Keratinocyte (primary cell): Measurements from ENCODE around the gene PIP4K2A. TPM values are rescaled to one million over a fixed set of nuclear protein-coding genes. Genes with fewer than 3 reads are reported as not detected.

Experiments used
- DNase-seq: peaks from one replicate; pipeline ENCODE4 v3.0.0-alpha.2; 2011; ENCODE audit warnings: low read depth, missing footprints, low spot score
- FAIRE-seq: peaks from 2 replicates; lab custom pipeline; 2011; peaks lifted over from hg19 to GRCh38; lab: Jason Lieb, UNC
- H2AFZ ChIP-seq: 2 replicates; pipeline ENCODE4 v1.6.0; 2012; ENCODE audit warnings: low read length, control low read depth, inconsistent platforms; ENCODE audit not compliant: control insufficient read depth
- H3K27ac ChIP-seq: 2 replicates; pipeline ENCODE4 v1.5.1; 2011; ENCODE audit warnings: low read length; ENCODE audit not compliant: control insufficient read depth, insufficient read depth
- H3K27me3 ChIP-seq: 3 replicates; pipeline ENCODE4 v1.6.0; 2011; ENCODE audit warnings: low read length; ENCODE audit not compliant: control insufficient read depth, insufficient read depth; ENCODE audit errors: extremely low read depth
- H3K36me3 ChIP-seq, 2 experiments: 2 replicates in 1 of 2; 3 replicates in 1 of 2; pipeline ENCODE4 v1.5.1; 2011; ENCODE audit warnings: low read length in 2 of 2, mild to moderate bottlenecking in 1 of 2; ENCODE audit not compliant: control insufficient read depth in 2 of 2, insufficient read depth in 2 of 2; ENCODE audit errors: extremely low read depth in 1 of 2
- H3K4me1 ChIP-seq: 3 replicates; pipeline ENCODE4 v1.5.1; 2011; ENCODE audit warnings: low read length; ENCODE audit not compliant: control insufficient read depth, insufficient read depth; ENCODE audit errors: extremely low read depth
- H3K4me2 ChIP-seq: 3 replicates; pipeline ENCODE4 v1.6.0; 2011; ENCODE audit warnings: low read depth, low read length; ENCODE audit not compliant: control insufficient read depth, insufficient read depth; ENCODE audit errors: extremely low read depth
- H3K4me3 ChIP-seq, 3 experiments: fragments of 200-600 bp in 1 of 3; sonication (generic) in 1 of 3; 2 replicates in 2 of 3; 3 replicates in 1 of 3; pipeline ENCODE4 v1.5.1; 2011 to 2016; ENCODE audit warnings: low read length in 3 of 3, mild to moderate bottlenecking in 3 of 3, control low read depth in 2 of 3, inconsistent platforms in 1 of 3, low read depth in 1 of 3, mixed read lengths in 1 of 3, mixed run types in 1 of 3, moderate library complexity in 1 of 3; ENCODE audit not compliant: control insufficient read depth in 2 of 3, insufficient read depth in 2 of 3; ENCODE audit errors: extremely low read depth in 1 of 3
- H3K79me2 ChIP-seq: 2 replicates; pipeline ENCODE4 v1.6.0; 2012; ENCODE audit warnings: low read length; ENCODE audit not compliant: control insufficient read depth, insufficient read depth
- H3K9ac ChIP-seq: 3 replicates; pipeline ENCODE4 v1.6.0; 2011; ENCODE audit warnings: low read length; ENCODE audit not compliant: control insufficient read depth, insufficient read depth; ENCODE audit errors: extremely low read depth
- H3K9me1 ChIP-seq: 3 replicates; pipeline ENCODE4 v1.6.0; 2011; ENCODE audit warnings: low read length; ENCODE audit not compliant: control insufficient read depth, insufficient read depth; ENCODE audit errors: extremely low read depth
- H3K9me3 ChIP-seq: 2 replicates; pipeline ENCODE4 v1.5.1; 2012; ENCODE audit warnings: low read depth, low read length; ENCODE audit not compliant: control insufficient read depth
- H4K20me1 ChIP-seq: 3 replicates; pipeline ENCODE4 v1.6.0; 2011; ENCODE audit warnings: low read length; ENCODE audit not compliant: control insufficient read depth, insufficient read depth; ENCODE audit errors: extremely low read depth
- EZH2 ChIP-seq: IDR thresholded peaks from one replicate; pipeline ENCODE4 v1.6.1; 2012; ENCODE audit warnings: inconsistent platforms, mild to moderate bottlenecking, low read length, moderate library complexity
- dilution Hi-C: fragments of 300-500 bp; cut with MboI; formaldehyde crosslinking; loops from one replicate; pipeline ENCODE4 v1.7.0; 2020; ENCODE audit warnings: low sequenced_read_pairs; ENCODE audit not compliant: extremely low pct_ligation_motif_present
- polyA plus RNA-seq, 5 experiments: library from polyadenylated mRNA; depleted of rRNA in 3 of 5; stranded (reverse) in 3 of 5; stranded (forward) in 1 of 5; unstranded in 1 of 5; fragments of >200 nt; gene quantifications; 1 replicate in 1 of 5; 2 replicates in 3 of 5; 3 replicates in 1 of 5; pipeline versions ENCODE4 v1.2.1 to v1.2.3, GENCODE V29; 2011 to 2012; ENCODE audit warnings: missing spikeins in 2 of 5, low read depth in 1 of 5, low replicate concordance in 1 of 5
- TF ChIP-seq, protein P1 (sequence below), 3 experiments: IDR thresholded peaks in 1 of 3; conservative IDR thresholded peaks in 1 of 3; optimal IDR thresholded peaks in 1 of 3; 2 replicates in 2 of 3; 3 replicates in 1 of 3; pipeline versions ENCODE3 to v1.5.1; 2011; ENCODE audit warnings: low read length in 3 of 3, mild to moderate bottlenecking in 3 of 3, moderate library complexity in 2 of 3, control low read depth in 1 of 3, inconsistent platforms in 1 of 3; ENCODE audit not compliant: insufficient read depth in 2 of 3; ENCODE audit errors: extremely low read depth in 1 of 3

Gene PIP4K2A
- polyA plus RNA-seq, 1 donor (not counting 4 experiments of a cell fraction or from before 2014, with no cell fraction given): 15.5 TPM

DNA sequence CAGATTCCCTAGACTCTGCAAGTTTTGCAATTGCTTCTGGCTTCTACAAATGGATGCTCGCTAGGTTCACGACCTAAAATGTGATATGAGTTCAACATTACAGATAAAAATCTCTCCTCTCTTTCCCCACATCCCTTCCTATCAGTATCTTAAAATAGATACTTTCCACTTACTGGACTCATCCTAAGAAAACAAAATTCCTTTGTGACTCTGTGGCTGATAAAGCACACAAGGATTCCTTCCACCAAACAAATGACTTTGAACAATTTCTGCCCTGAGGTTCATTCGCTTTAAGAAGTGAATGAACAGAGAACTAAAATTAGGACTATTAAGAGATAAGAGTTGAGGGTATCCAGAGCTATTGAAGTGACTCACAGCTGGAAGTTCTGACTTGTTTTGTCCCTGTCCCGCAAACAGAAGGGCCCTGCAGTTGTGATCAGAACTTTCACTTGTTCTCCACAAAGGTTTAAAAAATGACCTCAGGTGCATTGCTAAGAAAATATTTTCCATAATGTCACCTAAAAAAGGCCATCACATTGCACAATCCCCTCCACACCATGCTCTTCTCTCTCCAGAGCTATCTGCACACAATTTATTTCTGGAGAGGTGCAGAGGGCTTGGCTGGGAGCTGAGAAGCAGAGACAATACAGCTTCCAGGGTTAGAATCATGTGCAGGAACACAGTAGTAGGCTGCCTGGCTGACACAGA is 96.1 kb downstream of the PIP4K2A start:
- Histone ChIP-seq H3K27ac (no peak overlapping the region), H3K36me3 (no peaks in the 10 kb centered on the region), H3K9me1 (peaks cover 2% of the 10 kb centered on the region), H3K9me3 (no peaks in the 10 kb centered on the region), H2AFZ (no peak overlapping the region), H4K20me1 (no peaks in the 10 kb centered on the region), H3K4me1 (peaks cover 31% of the 10 kb centered on the region), H3K27me3 (no peaks in the 10 kb centered on the region), H3K9ac (no peak overlapping the region), H3K4me2 (peak overlapping the region; percentile 25), H3K79me2 (peaks cover 11% of the 10 kb centered on the region), H3K4me3 (no peak overlapping the region)
- no peak for TF ChIP-seq EZH2
- TF ChIP-seq, protein P1, sequence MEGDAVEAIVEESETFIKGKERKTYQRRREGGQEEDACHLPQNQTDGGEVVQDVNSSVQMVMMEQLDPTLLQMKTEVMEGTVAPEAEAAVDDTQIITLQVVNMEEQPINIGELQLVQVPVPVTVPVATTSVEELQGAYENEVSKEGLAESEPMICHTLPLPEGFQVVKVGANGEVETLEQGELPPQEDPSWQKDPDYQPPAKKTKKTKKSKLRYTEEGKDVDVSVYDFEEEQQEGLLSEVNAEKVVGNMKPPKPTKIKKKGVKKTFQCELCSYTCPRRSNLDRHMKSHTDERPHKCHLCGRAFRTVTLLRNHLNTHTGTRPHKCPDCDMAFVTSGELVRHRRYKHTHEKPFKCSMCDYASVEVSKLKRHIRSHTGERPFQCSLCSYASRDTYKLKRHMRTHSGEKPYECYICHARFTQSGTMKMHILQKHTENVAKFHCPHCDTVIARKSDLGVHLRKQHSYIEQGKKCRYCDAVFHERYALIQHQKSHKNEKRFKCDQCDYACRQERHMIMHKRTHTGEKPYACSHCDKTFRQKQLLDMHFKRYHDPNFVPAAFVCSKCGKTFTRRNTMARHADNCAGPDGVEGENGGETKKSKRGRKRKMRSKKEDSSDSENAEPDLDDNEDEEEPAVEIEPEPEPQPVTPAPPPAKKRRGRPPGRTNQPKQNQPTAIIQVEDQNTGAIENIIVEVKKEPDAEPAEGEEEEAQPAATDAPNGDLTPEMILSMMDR (optimal IDR thresholded peaks at IDR 0.05 in 1 of 3, IDR thresholded peaks at IDR 0.05 in 1 of 3, conservative IDR thresholded peaks at IDR 0.05 in 1 of 3; ENCODE audit: extremely low read depth in 1 of 3, insufficient read depth in 2 of 3, low read length in 3 of 3): no peak
- no peak for DNase-seq
- no peak for FAIRE-seq
- dilution Hi-C loops: no loop called here

DNA sequence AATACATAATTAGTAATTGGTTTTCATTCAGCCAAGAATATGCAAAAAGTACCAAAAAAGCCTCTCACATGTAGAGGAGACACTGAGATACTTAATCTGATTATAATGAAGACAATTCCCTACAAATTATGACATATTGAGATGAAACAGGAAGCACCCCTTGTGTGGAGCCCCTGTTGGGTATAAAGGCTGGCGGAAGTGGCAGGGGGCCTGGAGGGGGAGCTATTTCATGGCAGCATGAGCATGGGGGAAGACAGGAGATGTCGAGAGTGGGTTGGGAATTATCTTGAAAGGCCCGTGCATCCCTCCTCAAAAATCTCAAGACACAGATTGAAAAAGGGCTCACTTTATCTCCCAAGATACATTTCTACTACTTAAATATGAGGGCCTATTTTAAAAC is 96.9 kb downstream of the PIP4K2A start:
- peaks cover 2% of the 10 kb centered on the region for H3K9me1 ChIP-seq
- FAIRE-seq (no peak), DNase-seq (no peak)
- no peaks in the 10 kb centered on the region for H4K20me1 ChIP-seq
- TF ChIP-seq, protein P1 (optimal IDR thresholded peaks at IDR 0.05 in 1 of 3, IDR thresholded peaks at IDR 0.05 in 1 of 3, conservative IDR thresholded peaks at IDR 0.05 in 1 of 3; ENCODE audit: extremely low read depth in 1 of 3, insufficient read depth in 2 of 3, low read length in 3 of 3): no peak
- TF ChIP-seq EZH2: no peak
- dilution Hi-C loops: no loop called here
- H2AFZ ChIP-seq: no peak overlapping the region
- no peaks in the 10 kb centered on the region for H3K36me3 ChIP-seq
- H3K4me2 ChIP-seq: no peak overlapping the region
- no peak overlapping the region for H3K9ac ChIP-seq
- no peak overlapping the region for H3K27ac ChIP-seq
- H3K27me3 ChIP-seq: no peaks in the 10 kb centered on the region
- peaks cover 10% of the 10 kb centered on the region for H3K79me2 ChIP-seq
- H3K4me3 ChIP-seq: no peak overlapping the region
- H3K9me3 ChIP-seq: no peaks in the 10 kb centered on the region
- peaks cover 31% of the 10 kb centered on the region for H3K4me1 ChIP-seq
